Esophagus squamous epithelium (tissue), 5 donors: ENCODE results near the gene PABPN1. TPM values are rescaled to one million over a fixed set of nuclear protein-coding genes. Genes with fewer than 3 reads are reported as not detected.

Experiments
- DNase-seq: peaks from one replicate; lab custom pipeline; 2025; lab: John Stamatoyannopoulos, UW
- H3K27ac ChIP-seq, 4 donors: fragments of 200-600 bp; sonication (generic); one replicate each; pipeline ENCODE4 v1.5.1; 2016 to 2019; ENCODE audit warnings: mild to moderate bottlenecking in 1 of 4
- H3K27me3 ChIP-seq, 4 donors: fragments of 200-600 bp; sonication (generic); 1 replicate in 3 of 4; 2 replicates in 1 of 4; pipeline versions ENCODE4 v1.5.1 to v1.6.0; 2017 to 2021; ENCODE audit warnings: antibody characterized with exemption in 1 of 4
- H3K36me3 ChIP-seq, 3 donors: fragments of 200-600 bp; sonication (generic); one replicate each; pipeline ENCODE4 v1.5.1; 2016 to 2019
- H3K4me1 ChIP-seq, 3 donors: fragments of 200-600 bp; sonication (generic); one replicate each; pipeline ENCODE4 v1.5.1; 2017 to 2019
- H3K4me3 ChIP-seq, 4 donors: fragments of 200-600 bp; sonication (generic); 1 replicate in 3 of 4; 2 replicates in 1 of 4; pipeline ENCODE4 v1.5.1; 2016 to 2019; ENCODE audit warnings: mild to moderate bottlenecking in 2 of 4, moderate library complexity in 1 of 4
- H3K9me3 ChIP-seq, 3 donors: fragments of 200-600 bp; sonication (generic); one replicate each; pipeline ENCODE4 v1.5.1; 2016 to 2019
- POLR2A ChIP-seq, 4 donors: fragments of 450-650 bp; IDR thresholded peaks; one replicate each; pipeline ENCODE4 v1.6.1; 2017; ENCODE audit warnings: antibody characterized with exemption in 4 of 4, mild to moderate bottlenecking in 4 of 4, moderate library complexity in 3 of 4
- WGBS, 2 donors: methylation state at CpG; one replicate each; pipeline ENCODE4 v1.1.5; 2018; 5-methylcytosine and 5-hydroxymethylcytosine counted together
- intact Hi-C: fragments of 100-400 bp; cut with DNase I; formaldehyde crosslinking; loops from one replicate; pipeline ENCODE4 v1.15.0; 2022
- total RNA-seq, 4 donors: library from RNA; depleted of rRNA; stranded (reverse); fragments of >200 nt; gene quantifications; one replicate each; pipeline ENCODE4 v1.1.0, GENCODE V29; 2016
- TF ChIP-seq, protein P1 (sequence below), 6 experiments: fragments of 450-650 bp in 4 of 6; fragments of 200-600 bp in 2 of 6; sonication (generic) in 2 of 6; IDR thresholded peaks; one replicate each; pipeline ENCODE4 v1.5.1; 2016 to 2019; ENCODE audit warnings: antibody characterized with exemption in 6 of 6, mild to moderate bottlenecking in 4 of 6, moderate library complexity in 4 of 6
- donor health status: DM: yes; HTN: yes; CAD: no.

PABPN1 gene
- total RNA-seq, 4 donors from 2014 or later, result 28.2 to 63.8 (median 51.3) TPM

DNA sequence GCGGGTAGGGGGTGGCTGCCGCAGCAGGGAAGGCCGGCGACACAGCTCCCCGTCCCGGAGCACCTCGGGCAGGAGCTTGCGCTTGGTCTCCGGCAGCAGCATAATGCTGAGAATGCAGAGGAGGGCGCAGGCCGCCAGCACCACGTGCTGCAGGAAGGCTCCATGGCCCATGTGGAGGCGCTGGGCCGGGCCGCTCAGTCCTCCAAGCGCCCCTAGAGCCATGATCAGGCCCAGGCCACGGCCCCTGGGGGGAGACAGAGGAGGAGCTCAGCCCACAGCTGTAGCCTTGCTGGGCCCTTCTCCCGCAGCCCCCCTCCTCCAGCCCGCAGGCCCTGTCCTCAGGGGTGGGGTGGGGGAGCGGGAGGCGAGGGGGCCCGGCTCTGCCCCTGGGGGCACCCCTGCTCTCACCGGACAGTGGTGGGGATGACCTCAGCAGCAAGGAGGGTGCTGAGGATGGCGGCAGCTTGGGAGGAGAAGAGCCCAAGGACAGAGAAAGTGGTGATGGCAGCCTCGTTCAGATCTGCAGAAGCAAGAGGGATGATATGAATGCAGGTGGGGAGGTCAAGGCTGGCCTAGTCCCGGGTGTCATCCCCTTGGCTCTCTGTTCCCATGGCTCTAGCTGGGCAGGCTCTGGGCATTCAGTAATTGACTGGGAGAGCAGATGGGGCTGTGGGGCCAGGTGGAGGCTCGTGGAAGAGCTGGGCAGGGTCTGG is 25.6 kb downstream of the PABPN1 start:
- intact Hi-C loops, result no loop called here
- no peak for DNase-seq
- TF ChIP-seq, protein P1, sequence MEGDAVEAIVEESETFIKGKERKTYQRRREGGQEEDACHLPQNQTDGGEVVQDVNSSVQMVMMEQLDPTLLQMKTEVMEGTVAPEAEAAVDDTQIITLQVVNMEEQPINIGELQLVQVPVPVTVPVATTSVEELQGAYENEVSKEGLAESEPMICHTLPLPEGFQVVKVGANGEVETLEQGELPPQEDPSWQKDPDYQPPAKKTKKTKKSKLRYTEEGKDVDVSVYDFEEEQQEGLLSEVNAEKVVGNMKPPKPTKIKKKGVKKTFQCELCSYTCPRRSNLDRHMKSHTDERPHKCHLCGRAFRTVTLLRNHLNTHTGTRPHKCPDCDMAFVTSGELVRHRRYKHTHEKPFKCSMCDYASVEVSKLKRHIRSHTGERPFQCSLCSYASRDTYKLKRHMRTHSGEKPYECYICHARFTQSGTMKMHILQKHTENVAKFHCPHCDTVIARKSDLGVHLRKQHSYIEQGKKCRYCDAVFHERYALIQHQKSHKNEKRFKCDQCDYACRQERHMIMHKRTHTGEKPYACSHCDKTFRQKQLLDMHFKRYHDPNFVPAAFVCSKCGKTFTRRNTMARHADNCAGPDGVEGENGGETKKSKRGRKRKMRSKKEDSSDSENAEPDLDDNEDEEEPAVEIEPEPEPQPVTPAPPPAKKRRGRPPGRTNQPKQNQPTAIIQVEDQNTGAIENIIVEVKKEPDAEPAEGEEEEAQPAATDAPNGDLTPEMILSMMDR (IDR thresholded peaks at IDR 0.05), result no peak
- TF ChIP-seq POLR2A (IDR thresholded peaks at IDR 0.05), result no peak
- H3K4me3 ChIP-seq, result no peak overlapping the region
- H3K27me3 ChIP-seq, result peaks cover 0 to 14% (median 0%) of the 10 kb centered on the region in 4 donors
- H3K4me1 ChIP-seq, result peaks cover 2 to 5% (median 3%) of the 10 kb centered on the region in 3 donors
- H3K27ac ChIP-seq, result no peak overlapping the region
- WGBS, 2 donors, result 40 to 61% methylated on average over 1 to 3 of the region's 27 CpGs
- no peaks in the 10 kb centered on the region for H3K36me3 ChIP-seq
- H3K9me3 ChIP-seq, result no peaks in the 10 kb centered on the region

DNA sequence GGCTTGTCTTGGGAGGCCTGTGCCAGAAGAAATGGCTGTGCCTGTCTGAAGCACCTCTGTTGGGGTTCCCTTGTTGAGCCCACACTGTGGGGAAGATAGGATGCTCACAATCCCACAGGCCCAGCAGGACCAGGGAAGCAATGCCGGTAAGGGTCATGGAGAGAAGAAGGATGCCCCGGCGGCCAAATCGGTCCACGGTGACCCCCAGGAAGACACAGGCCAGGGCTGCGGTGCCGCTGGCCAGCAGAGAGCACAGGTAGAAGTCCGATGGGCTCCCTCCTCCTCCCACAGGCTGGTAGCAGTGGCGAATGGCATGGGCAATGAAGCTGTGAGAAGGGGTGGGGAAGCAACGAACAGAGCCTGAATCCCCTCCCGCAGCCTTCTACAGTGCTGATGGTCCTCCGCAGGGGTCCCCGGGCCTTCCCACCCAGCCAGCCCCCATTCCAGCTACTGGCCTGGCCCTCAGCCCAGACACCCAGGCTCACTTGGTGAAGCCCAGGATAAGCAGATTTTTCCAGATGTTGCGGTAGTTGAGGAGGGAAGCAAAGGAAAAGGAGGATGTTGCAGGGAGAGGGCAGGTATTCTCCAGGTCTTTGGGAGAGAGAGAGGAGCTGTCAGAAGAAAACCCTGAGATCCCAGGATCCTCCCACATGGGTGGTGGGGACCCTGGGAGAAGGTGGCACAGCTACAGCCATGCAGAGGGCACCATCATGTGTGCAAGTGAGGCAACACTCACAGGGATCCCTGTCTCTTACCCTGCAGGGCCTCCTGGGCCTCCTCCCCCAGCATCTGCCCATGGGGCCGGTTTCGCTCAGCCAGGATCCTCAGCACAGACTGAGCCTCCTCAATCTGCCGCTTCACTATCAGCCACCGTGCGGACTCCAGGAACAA is 26.4 kb downstream of the PABPN1 start:
- no peak for TF ChIP-seq POLR2A (IDR thresholded peaks at IDR 0.05)
- TF ChIP-seq, protein P1 (IDR thresholded peaks at IDR 0.05), result no peak
- no peak for DNase-seq
- H3K27ac ChIP-seq, result no peak overlapping the region

DNA sequence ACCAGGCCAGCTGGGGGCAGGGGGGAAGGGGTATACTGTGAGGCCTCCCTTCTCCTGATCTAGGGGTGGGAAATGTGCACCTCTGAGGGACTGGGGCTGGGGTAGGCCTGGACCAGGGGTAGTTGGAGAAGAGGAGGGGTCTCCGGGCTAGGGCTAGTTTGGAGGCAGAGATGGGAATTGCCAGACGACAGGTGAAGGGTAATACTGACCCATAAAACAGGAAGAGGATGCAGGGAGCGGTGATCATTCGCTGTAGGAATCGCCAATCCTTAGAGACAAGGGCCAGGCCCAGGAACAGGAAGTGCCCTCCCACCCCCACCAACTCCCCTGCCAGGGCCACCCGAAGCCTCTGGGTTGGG is 27.0 kb downstream of the PABPN1 start:
- no peaks in the 10 kb centered on the region for H3K36me3 ChIP-seq
- TF ChIP-seq POLR2A (IDR thresholded peaks at IDR 0.05), result no peak
- TF ChIP-seq, protein P1 (IDR thresholded peaks at IDR 0.05), result no peak
- intact Hi-C loops, result no loop called here
- H3K4me3 ChIP-seq, result no peak overlapping the region
- H3K4me1 ChIP-seq, result peaks cover 9 to 19% (median 15%) of the 10 kb centered on the region in 3 donors
- WGBS, 2 donors, result 72 to 89% methylated on average over 6 of the region's 6 CpGs
- peaks cover 0 to 28% (median 0%) of the 10 kb centered on the region in 4 donors for H3K27me3 ChIP-seq
- no peaks in the 10 kb centered on the region for H3K9me3 ChIP-seq
- H3K27ac ChIP-seq, result no peak overlapping the region
- DNase-seq, result no peak

More for the DNA sequence above, 26.4 kb downstream of the PABPN1 start:
- intact Hi-C loops, result no loop called here
- Histone ChIP-seq H3K4me3 (no peak overlapping the region), H3K9me3 (no peaks in the 10 kb centered on the region), H3K27me3 (peaks cover 0 to 22% (median 0%) of the 10 kb centered on the region in 4 donors), H3K4me1 (peaks cover 9 to 13% (median 10%) of the 10 kb centered on the region in 3 donors), H3K36me3 (no peaks in the 10 kb centered on the region)
- WGBS, 2 donors, result 73 to 97% methylated on average over 5 to 7 of the region's 19 CpGs

DNA sequence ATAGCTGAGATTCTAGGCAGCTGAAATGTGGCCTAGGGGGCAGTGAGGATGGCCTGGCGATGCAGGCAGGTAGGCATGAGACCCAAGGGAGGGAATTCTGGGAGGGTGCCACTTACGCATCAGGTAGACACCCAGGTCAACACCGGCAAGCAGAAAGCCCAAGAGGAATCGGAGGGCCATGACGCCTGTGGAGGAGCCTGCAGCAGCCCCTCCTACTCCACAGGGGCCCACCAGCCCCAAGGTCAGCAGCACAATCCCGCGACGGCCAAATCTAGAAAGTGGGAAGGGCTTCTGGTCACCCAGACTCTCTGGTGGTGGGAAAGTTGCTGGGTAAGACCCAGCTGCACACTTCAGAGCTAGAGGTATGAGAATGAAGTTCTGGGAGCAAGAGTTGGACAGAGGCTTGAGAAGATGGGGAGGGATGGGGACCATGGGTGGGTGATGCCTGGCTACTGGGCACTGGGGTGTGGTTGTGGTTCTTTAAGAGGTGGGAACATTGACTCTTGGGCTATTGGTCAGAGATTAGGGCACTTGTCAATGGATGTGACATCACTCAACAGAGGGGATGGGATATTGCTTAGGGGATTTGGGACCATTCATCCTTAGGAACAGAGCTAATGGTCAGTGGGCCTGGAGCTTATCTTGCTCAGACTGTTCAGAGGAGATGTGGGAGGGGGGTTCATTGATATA is 28.0 kb downstream of the PABPN1 start:
- Histone ChIP-seq H3K27ac (no peak overlapping the region), H3K9me3 (no peaks in the 10 kb centered on the region), H3K27me3 (peaks cover 0 to 36% (median 0%) of the 10 kb centered on the region in 4 donors), H3K4me1 (peaks cover 9 to 21% (median 15%) of the 10 kb centered on the region in 3 donors), H3K4me3 (no peak overlapping the region), H3K36me3 (no peaks in the 10 kb centered on the region)
- WGBS, 2 donors, result 96% methylated on average over 5 of the region's 8 CpGs
- DNase-seq, result no peak
- intact Hi-C loops, result no loop called here
- TF ChIP-seq POLR2A (IDR thresholded peaks at IDR 0.05), result no peak
- TF ChIP-seq, protein P1 (IDR thresholded peaks at IDR 0.05), result no peak
